GM12873 (cell line): ENCODE data around the gene GPR142.

Experiments used
- CTCF ChIP-seq: IDR thresholded peaks from 2 replicates; pipeline ENCODE4 v1.5.1; 2012; ENCODE audit warnings: low read depth, mild to moderate bottlenecking, moderate library complexity, low read length, control low read depth; ENCODE audit not compliant: insufficient read depth; ENCODE audit errors: missing control alignments

The GPR142 gene

DNA sequence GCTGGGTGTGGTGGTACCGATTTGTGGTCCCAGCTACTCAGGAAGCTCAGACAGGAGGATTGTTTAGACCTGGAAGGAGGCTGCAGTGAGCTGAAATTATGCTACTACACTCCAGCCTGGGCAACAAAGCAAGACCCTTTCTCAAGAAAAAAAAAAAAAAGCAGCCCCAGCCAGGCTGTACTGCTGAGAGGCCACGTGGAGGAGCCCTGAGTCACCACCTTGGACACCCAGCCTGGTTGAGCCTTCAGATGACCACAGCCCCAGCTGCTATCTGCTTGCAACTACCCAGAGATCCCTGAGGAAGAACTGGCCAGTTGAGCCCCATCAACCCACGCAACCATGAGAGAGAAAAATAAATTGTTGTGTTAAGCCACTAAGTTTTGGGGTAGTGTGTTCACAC lies 41.0 kb downstream of the GPR142 start:
- TF ChIP-seq CTCF = no peak

DNA sequence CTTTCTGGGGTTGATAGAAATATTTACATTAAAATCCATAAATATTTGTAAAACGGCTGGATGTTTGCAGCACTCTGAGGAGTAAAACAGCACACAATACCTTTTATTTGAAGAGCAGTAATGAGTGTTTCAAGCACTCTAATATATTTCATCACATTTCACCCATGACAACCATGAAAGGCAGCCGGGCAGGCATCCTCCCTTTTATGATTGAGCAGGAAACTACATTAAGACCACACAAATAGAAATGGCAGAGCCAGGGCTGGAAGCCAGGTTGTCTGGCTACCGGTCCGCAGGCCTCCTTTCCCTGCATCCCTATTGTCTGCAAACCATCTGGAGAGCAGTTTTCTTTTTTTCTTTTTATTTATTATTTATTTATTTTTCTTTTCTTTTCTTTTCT lies 41.5 kb downstream of the GPR142 start:
- no peak for TF ChIP-seq CTCF

DNA sequence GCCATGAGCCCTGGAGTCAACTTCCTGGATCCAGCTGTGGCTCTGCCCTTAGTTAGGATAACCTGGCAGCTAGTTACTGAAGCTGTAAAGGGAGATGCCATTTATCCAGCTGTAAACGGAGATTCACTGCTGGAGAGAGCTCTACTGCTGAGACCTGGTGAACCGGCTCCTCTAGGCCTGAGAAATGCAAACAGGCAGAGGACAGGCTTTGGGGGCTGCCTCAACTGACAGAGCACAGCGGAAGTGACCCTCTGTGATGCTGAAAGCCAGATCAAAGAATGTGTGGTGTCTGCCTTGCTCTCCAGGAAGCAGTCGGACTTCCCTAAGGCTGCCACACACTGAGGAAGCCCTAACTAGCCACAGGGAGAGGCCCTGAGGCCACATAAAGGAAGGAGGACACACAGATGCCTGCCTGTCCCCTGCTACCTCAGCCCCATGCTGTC lies 42.7 kb downstream of the GPR142 start:
- no peak for TF ChIP-seq CTCF

GRCh38 chr17:74412581-74412980 lies 45.3 kb downstream of the GPR142 start:
- TF ChIP-seq CTCF = no peak

GRCh38 chr17:74413491-74413890 lies 46.2 kb downstream of the GPR142 start:
- no peak for TF ChIP-seq CTCF

DNA sequence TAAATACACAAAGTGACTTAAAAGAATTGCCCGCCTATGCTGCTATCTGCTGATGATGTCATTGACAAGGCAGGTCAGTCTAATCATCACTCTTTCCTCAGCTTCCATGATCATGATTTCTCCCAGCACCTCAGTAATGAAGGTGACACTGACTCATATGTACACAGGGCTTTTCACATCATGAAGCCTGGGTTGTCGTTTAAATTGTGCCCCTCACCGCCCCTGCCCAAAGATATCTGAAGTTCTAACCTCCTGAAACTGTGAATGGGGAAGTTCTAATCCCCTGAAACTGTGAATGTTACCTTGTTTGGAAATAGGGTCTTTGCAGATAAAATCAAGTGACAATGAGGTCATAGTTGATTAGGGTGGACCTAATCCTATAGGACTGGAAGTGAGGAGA lies 47.2 kb downstream of the GPR142 start:
- TF ChIP-seq CTCF = no peak

DNA sequence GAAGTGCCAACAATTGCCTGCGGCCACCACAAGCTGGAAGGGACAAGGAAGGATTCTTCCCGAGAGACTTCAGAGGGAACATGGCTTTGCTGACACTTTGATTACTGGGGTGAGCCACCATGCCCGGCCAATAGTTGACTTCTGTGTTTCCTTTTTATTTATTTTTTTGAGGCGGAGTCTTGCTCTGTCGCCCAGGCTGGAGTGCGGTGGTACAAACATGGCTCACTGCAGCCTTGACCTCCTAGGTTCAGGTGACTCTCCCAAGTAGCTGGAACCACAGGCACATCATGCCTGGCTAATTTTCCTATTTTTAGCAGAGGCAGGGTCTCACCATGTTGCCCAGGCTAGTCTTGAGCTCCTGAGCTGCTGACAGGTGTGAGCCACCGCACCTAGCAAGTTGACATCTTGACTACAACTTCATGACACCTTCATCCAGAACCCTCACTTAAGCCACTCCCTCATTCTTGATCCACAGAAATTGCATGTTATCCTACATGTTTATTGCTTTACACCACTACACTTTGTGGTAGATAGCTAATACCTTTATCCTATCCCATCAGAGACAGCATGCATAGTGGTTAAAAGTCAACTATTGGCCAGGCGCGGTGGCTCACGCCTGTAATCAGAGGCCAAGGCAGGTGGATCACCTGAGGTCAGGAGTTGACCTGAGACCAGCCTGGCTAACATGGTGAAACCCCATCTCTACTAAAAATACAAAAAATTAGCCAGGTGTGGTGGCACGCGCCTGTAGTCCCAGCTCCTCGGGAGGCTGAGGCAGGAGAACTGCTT lies 48.5 kb downstream of the GPR142 start:
- no peak for TF ChIP-seq CTCF
